ENCODE measurements around the gene EHD4.

The EHD4 gene

GRCh38 chr15:41934843-41935242 lies 37.5 kb downstream of the EHD4 start:
- Histone ChIP-seq H3K27ac (ENCODE audit: low read depth, low read length, poor library complexity, severe bottlenecking) (peak overlapping the region; percentile 49), H3K4me2 (ENCODE audit: low read length) (peak overlapping the region; percentile 4; the same call in 1 of the 2 replicates), H2AFZ (ENCODE audit: low read length) (no peak overlapping the region), H3K9ac (ENCODE audit: low read length) (no peak overlapping the region; the same call in 1 of the 2 replicates), H3F3A (ENCODE audit: insufficient read depth, low read length) (peaks cover 2% of the 10 kb centered on the region; the same call in 1 of the 2 replicates), H3K9me2 (ENCODE audit: low read depth, low read length) (no peaks in the 10 kb centered on the region), H3K4me3 (ENCODE audit: low read depth, low read length, poor library complexity, severe bottlenecking) (no peak overlapping the region), H3K36me3 (ENCODE audit: insufficient read depth, low read length) (no peaks in the 10 kb centered on the region), H3K9me3 (ENCODE audit: low read length) (no peaks in the 10 kb centered on the region), H3K27me3 (ENCODE audit: insufficient read depth, low read length) (no peaks in the 10 kb centered on the region), H4K20me1 (ENCODE audit: insufficient read depth, low read length) (no peaks in the 10 kb centered on the region), H3K4me1 (ENCODE audit: insufficient read depth, low read length, severe bottlenecking) (peaks cover 50% of the 10 kb centered on the region), H3K79me2 (ENCODE audit: insufficient read depth, low read length) (no peaks in the 10 kb centered on the region)
- TF ChIP-seq CTCF (IDR thresholded peaks at IDR 0.05; ENCODE audit: low read length): no peak

GRCh38 chr15:41933771-41934170 lies 38.6 kb downstream of the EHD4 start:
- no peak for TF ChIP-seq EZH2 (IDR thresholded peaks at IDR 0.05; ENCODE audit: borderline replicate concordance, low read length)
- no peak for TF ChIP-seq CTCF (IDR thresholded peaks at IDR 0.05; ENCODE audit: low read length)
- no peaks in the 10 kb centered on the region for H4K20me1 ChIP-seq (ENCODE audit: insufficient read depth, low read length)
- H3K4me3 ChIP-seq (ENCODE audit: low read depth, low read length, poor library complexity, severe bottlenecking): no peak overlapping the region
- H3K27ac ChIP-seq (ENCODE audit: low read depth, low read length, poor library complexity, severe bottlenecking): no peak overlapping the region
- H3K4me2 ChIP-seq (ENCODE audit: low read length): no peak overlapping the region
- H2AFZ ChIP-seq (ENCODE audit: low read length): no peak overlapping the region
- no peaks in the 10 kb centered on the region for H3K79me2 ChIP-seq (ENCODE audit: insufficient read depth, low read length)
- no peak overlapping the region for H3K9ac ChIP-seq (ENCODE audit: low read length)
- H3K36me3 ChIP-seq (ENCODE audit: insufficient read depth, low read length): no peaks in the 10 kb centered on the region
- H3K9me2 ChIP-seq (ENCODE audit: low read depth, low read length): no peaks in the 10 kb centered on the region
- no peaks in the 10 kb centered on the region for H3K27me3 ChIP-seq (ENCODE audit: insufficient read depth, low read length)
- no peaks in the 10 kb centered on the region for H3K9me3 ChIP-seq (ENCODE audit: low read length)
- H3K4me1 ChIP-seq (ENCODE audit: insufficient read depth, low read length, severe bottlenecking): peaks cover 61% of the 10 kb centered on the region
- peaks cover 6% of the 10 kb centered on the region; the same call in 1 of the 2 replicates for H3F3A ChIP-seq (ENCODE audit: insufficient read depth, low read length)

GRCh38 chr15:41933326-41933725 lies 39.0 kb downstream of the EHD4 start:
- no peaks in the 10 kb centered on the region for H3K27me3 ChIP-seq (ENCODE audit: insufficient read depth, low read length)
- no peak overlapping the region for H3K4me2 ChIP-seq (ENCODE audit: low read length)
- H3K27ac ChIP-seq (ENCODE audit: low read depth, low read length, poor library complexity, severe bottlenecking): no peak overlapping the region
- H3K9me3 ChIP-seq (ENCODE audit: low read length): no peaks in the 10 kb centered on the region
- H3K36me3 ChIP-seq (ENCODE audit: insufficient read depth, low read length): no peaks in the 10 kb centered on the region
- no peak for TF ChIP-seq EZH2 (IDR thresholded peaks at IDR 0.05; ENCODE audit: borderline replicate concordance, low read length)
- no peak for TF ChIP-seq CTCF (IDR thresholded peaks at IDR 0.05; ENCODE audit: low read length)
- H3K4me3 ChIP-seq (ENCODE audit: low read depth, low read length, poor library complexity, severe bottlenecking): no peak overlapping the region
- no peaks in the 10 kb centered on the region for H3K79me2 ChIP-seq (ENCODE audit: insufficient read depth, low read length)
- H4K20me1 ChIP-seq (ENCODE audit: insufficient read depth, low read length): no peaks in the 10 kb centered on the region
- H3K4me1 ChIP-seq (ENCODE audit: insufficient read depth, low read length, severe bottlenecking): peaks cover 65% of the 10 kb centered on the region
- H3F3A ChIP-seq (ENCODE audit: insufficient read depth, low read length): peaks cover 6% of the 10 kb centered on the region; the same call in 1 of the 2 replicates
- H3K9ac ChIP-seq (ENCODE audit: low read length): no peak overlapping the region
- H2AFZ ChIP-seq (ENCODE audit: low read length): no peak overlapping the region
- H3K9me2 ChIP-seq (ENCODE audit: low read depth, low read length): no peaks in the 10 kb centered on the region
